WI38 (cell line): ENCODE results near the gene FRMD6.

Experiments
- H3K4me3 ChIP-seq: 2 replicates; pipeline ENCODE4 v1.5.1; 2011; ENCODE audit warnings: low read depth, mild to moderate bottlenecking, control low read depth, low read length
- CTCF ChIP-seq: IDR thresholded peaks from 2 replicates; pipeline ENCODE4 v1.5.1; 2012; ENCODE audit warnings: low read depth, mild to moderate bottlenecking, control low read depth, low read length

FRMD6 gene

GRCh38 chr14:51727526-51727925 lies 75.8 kb downstream of the FRMD6 start:
- no peak overlapping the region for H3K4me3 ChIP-seq
- TF ChIP-seq CTCF, result no peak

- H3K4me3 ChIP-seq, result no peak overlapping the region
- TF ChIP-seq CTCF, result no peak
Observed at GRCh38 chr14:51730098-51730497, 78.4 kb downstream of the FRMD6 start.

GRCh38 chr14:51730684-51731083 lies 79.0 kb downstream of the FRMD6 start:
- TF ChIP-seq CTCF, result no peak
- H3K4me3 ChIP-seq, result no peak overlapping the region

- no peak overlapping the region for H3K4me3 ChIP-seq
- no peak for TF ChIP-seq CTCF
Observed at GRCh38 chr14:51732494-51733112, 80.9 kb downstream of the FRMD6 start.

- H3K4me3 ChIP-seq, result no peak overlapping the region
- no peak for TF ChIP-seq CTCF
Observed at GRCh38 chr14:51733147-51733546, 81.4 kb downstream of the FRMD6 start.

GRCh38 chr14:51735851-51736250 lies 84.1 kb downstream of the FRMD6 start:
- no peak overlapping the region for H3K4me3 ChIP-seq
- TF ChIP-seq CTCF, result no peak

GRCh38 chr14:51738754-51739153 lies 87.0 kb downstream of the FRMD6 start:
- TF ChIP-seq CTCF, result no peak
- H3K4me3 ChIP-seq, result no peak overlapping the region
